GM11168 (cell line): ENCODE measurements around the gene MUC3A.
"Not testable (repeated sequence)": the region's sequence is repeated elsewhere in the genome, so short reads cannot be mapped to it uniquely, and the experiment has no call there.

Source experiments
- in situ Hi-C: fragments of 300-500 bp; cut with MboI; formaldehyde crosslinking; loops from one replicate; pipeline ENCODE4 v1.12.0; 2022; ENCODE audit warnings: low sequenced_read_pairs; ENCODE audit not compliant: unreplicated experiment

Gene MUC3A

DNA sequence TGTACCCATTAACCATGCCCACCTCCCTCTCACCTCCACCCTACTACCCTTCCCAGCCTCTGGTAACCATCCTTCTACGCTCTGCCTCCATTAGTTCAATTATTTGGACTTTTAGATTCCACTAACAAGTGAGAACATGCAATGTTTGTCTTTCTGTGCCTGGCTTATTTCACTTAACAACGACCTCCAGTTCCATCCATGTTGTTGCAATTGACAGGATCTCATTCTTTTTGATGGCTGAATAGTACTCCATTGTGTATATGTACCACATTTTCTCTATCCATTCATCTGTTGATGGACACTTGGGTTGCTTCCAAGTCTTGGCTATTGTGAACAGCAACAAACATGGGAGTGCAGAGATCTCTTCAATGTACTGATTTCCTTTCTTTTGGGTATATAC lies 58.0 kb downstream of the MUC3A start:
- in situ Hi-C loops: not testable (repeated sequence)

DNA sequence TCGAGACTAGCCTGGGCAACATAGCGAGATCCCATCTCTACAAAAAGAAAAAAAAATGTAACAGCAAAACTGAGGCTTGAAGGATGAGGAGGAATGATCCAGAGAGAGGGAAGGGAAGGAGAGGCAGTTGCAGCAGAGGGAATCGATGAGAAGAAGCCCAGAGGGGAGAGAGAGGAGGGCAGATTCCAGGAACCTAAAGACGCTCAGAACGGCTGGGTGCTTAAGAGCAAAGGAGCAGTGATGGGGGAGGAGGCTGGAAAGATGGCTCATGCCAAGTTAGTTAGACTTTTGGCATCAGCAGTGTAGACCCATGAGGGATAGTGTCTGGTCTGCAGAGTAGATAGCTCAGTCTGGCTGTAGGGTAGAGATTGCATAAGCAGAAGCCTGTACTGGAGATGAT lies 60.3 kb downstream of the MUC3A start:
- in situ Hi-C loops: no loop called here

- in situ Hi-C loops: no loop called here
These were observed 63.6 kb downstream of the MUC3A start for GRCh38 chr7:101012931-101013330.

GRCh38 chr7:101015626-101016025 lies 66.3 kb downstream of the MUC3A start:
- in situ Hi-C loops: no loop called here

- in situ Hi-C loops: no loop called here
These were observed 67.9 kb downstream of the MUC3A start for GRCh38 chr7:101017064-101017777.
